Esophagus muscularis mucosa (tissue), 4 donors: ENCODE results near the gene C1orf185.

Experiments used
- CTCF ChIP-seq, 3 experiments: fragments of 200-600 bp in 2 of 3; fragments of 450-650 bp in 1 of 3; sonication (generic) in 2 of 3; IDR thresholded peaks; one replicate each; pipeline ENCODE4 v1.5.1; 2017 to 2019; ENCODE audit warnings: antibody characterized with exemption in 3 of 3, mild to moderate bottlenecking in 2 of 3, moderate library complexity in 1 of 3
- EP300 ChIP-seq: sonication (generic); formaldehyde crosslinking; IDR thresholded peaks from one replicate; pipeline ENCODE4 v1.6.1; 2017; ENCODE audit warnings: antibody characterized with exemption
- POLR2A ChIP-seq: fragments of 450-650 bp; IDR thresholded peaks from one replicate; pipeline ENCODE4 v1.6.1; 2017; ENCODE audit warnings: antibody characterized with exemption, moderate library complexity, mild to moderate bottlenecking, low read depth
- POLR2AphosphoS5 ChIP-seq, 2 donors: sonication (generic); formaldehyde crosslinking; IDR thresholded peaks; one replicate each; pipeline ENCODE4 v1.6.1; 2017; ENCODE audit warnings: antibody characterized with exemption in 2 of 2

DNA sequence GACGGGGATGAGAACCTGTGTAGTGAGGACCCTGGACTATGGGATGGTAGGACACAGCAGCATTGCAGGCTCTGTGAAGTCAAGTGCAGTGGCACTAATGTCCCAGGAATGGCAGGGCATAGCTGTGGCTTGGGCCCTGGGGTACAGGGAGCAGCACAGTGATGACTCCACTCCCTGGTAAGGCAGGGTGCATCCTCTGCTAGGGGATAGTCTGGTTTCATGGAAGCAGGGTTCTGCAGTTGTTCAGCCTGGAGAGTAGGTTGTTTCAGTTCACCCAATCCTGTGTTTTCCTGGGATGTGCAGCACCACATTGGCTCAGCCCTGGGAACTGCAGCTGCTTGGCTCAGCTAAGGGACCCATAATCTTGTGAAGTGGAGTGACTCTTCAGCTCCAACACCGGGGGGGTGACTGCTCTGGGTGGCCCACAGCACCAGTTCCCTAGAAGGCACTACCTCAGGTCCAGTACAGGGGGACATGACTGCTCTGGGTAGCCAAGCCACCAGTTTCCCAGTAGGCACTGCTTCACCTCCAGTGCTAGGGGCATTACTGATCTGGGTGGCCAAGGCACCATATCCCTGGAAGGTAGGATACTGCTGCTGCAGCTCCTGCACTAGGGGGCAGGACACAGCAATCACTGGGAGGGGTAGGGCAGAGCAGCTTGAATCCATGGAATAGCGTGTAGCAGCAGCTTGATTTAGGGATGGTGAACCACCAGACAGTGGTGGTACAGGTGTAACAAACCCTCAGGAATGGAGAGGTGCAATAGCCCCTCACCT is 15.3 kb upstream of the C1orf185 start:
- no peak for TF ChIP-seq POLR2AphosphoS5 (IDR thresholded peaks at IDR 0.05)
- TF ChIP-seq CTCF (IDR thresholded peaks at IDR 0.05), result no peak
- TF ChIP-seq POLR2A, result no peak
- TF ChIP-seq EP300, result no peak
